GM20000 (cell line): ENCODE results near the gene CFAP58.
A peak's percentile ranks its signal among the peaks of the same experiment; 100 is the strongest.

Source experiments
- DNase-seq: peaks from one replicate; pipeline ENCODE4 v3.0.0; 2012; ENCODE audit warnings: low spot score
- CTCF ChIP-seq: IDR thresholded peaks from 2 replicates; pipeline ENCODE4 v1.5.1; 2012; ENCODE audit warnings: mild to moderate bottlenecking, control low read depth; ENCODE audit errors: extremely low read depth, missing control alignments

The CFAP58 gene

GRCh38 chr10:104333032-104333727, 20.5 kb upstream of the CFAP58 start:
- DNase-seq: no peak
- no peak for TF ChIP-seq CTCF

GRCh38 chr10:104333728-104334373, 19.8 kb upstream of the CFAP58 start:
- no peak for TF ChIP-seq CTCF
- no peak for DNase-seq

- no peak for TF ChIP-seq CTCF
- no peak for DNase-seq
Observed at GRCh38 chr10:104334561-104334960, 19.1 kb upstream of the CFAP58 start.

- DNase-seq: no peak
- TF ChIP-seq CTCF: no peak
Observed at GRCh38 chr10:104334965-104335650, 18.5 kb upstream of the CFAP58 start.

- no peak for TF ChIP-seq CTCF
- peak; percentile 46 for DNase-seq
Observed at GRCh38 chr10:104336821-104337467, 16.7 kb upstream of the CFAP58 start.

GRCh38 chr10:104337521-104337984, 16.1 kb upstream of the CFAP58 start:
- no peak for TF ChIP-seq CTCF
- peak; percentile 65 for DNase-seq
